ENCODE measurements around the gene DRAM2. TPM values are rescaled to one million over a fixed set of nuclear protein-coding genes. Genes with fewer than 3 reads are reported as not detected.

DRAM2 gene
- total and polyA plus RNA-seq, 9 of the 15 experiments (the other 6 are each of a cell fraction or from before 2014, with no cell fraction given): 29.0 to 161 (median 53.5) TPM

- intact Hi-C loops (cut with micrococcal nuclease) (no loop called here), in situ Hi-C loops (cut with MboI) (no loop called here)
- no peaks in the 10 kb centered on the region for H3K9me3 ChIP-seq (replicated peaks; ENCODE audit: control insufficient read depth, insufficient read depth, low read depth, low read length)
- no peaks in the 10 kb centered on the region for H3K4me1 ChIP-seq (replicated peaks in 1 of 2; ENCODE audit: control insufficient read depth in 2 of 2, insufficient read depth in 2 of 2, low read length in 2 of 2)
- H4K20me1 ChIP-seq (replicated peaks; ENCODE audit: control insufficient read depth, insufficient read depth, low read length): no peaks in the 10 kb centered on the region
- H3K79me2 ChIP-seq (ENCODE audit: control insufficient read depth, insufficient read depth, low read length): no peaks in the 10 kb centered on the region
- no peak overlapping the region for H3K4me2 ChIP-seq (ENCODE audit: insufficient read depth, low read length)
- no peaks in the 10 kb centered on the region for H3K9me1 ChIP-seq (ENCODE audit: control insufficient read depth, insufficient read depth, low read length)
- WGBS (ENCODE audit: insufficient coverage, low coverage, missing lambda C conversion rate): 94% methylated on average over 1 of the region's 1 CpG
- FAIRE-seq (no peak), DNase-seq (ENCODE audit: extremely low read depth in 1 of 4, low spot score in 3 of 4) (no peak), ATAC-seq (no peak)
- no peak overlapping the region for H3K27ac ChIP-seq (ENCODE audit: extremely low read depth, low read depth, low read length)
- no peak overlapping the region for H3K9ac ChIP-seq (ENCODE audit: insufficient read depth in 1 of 2, low read depth in 2 of 2, low read length in 2 of 2)
- no peak overlapping the region for H3K4me3 ChIP-seq
- ChIA-PET POLR2A (no interaction called here), CTCF (ENCODE audit: low intra/inter-chr PET ratio) (no interaction called here)
- H3K36me3 ChIP-seq (ENCODE audit: control insufficient read depth, insufficient read depth, low read length): 0 out of 3 replicates have a peak, but pooled peaks cover 3% of the 10 kb centered on the region
- no peak overlapping the region for H2AFZ ChIP-seq (ENCODE audit: low read depth, low read length)
- no peaks in the 10 kb centered on the region for H3K27me3 ChIP-seq (ENCODE audit: control insufficient read depth in 2 of 2, insufficient read depth in 2 of 2, low read length in 2 of 2)
- TF ChIP-seq ZNF830 (CRISPR knock-in tag; IDR thresholded peaks at IDR 0.05) (no peak), CBFB (CRISPR knock-in tag; IDR thresholded peaks at IDR 0.05) (no peak), THRA (IDR thresholded peaks at IDR 0.05) (no peak), CREB5 (CRISPR knock-in tag; IDR thresholded peaks at IDR 0.05) (no peak), SIN3B (IDR thresholded peaks at IDR 0.05; ENCODE audit: low read depth) (no peak), PRDM10 (IDR thresholded peaks at IDR 0.05; ENCODE audit: partially characterized antibody) (no peak), BMI1 (IDR thresholded peaks at IDR 0.05; ENCODE audit: low read length) (no peak), NR4A1 (CRISPR knock-in tag; IDR thresholded peaks at IDR 0.05) (no peak), NR4A1 (tag; IDR thresholded peaks at IDR 0.05) (no peak), RFX7 (CRISPR knock-in tag; IDR thresholded peaks at IDR 0.05) (no peak), RHOXF2B (CRISPR knock-in tag; conservative IDR thresholded peaks at IDR 0.05) (no peak), ZNF717 (CRISPR knock-in tag; IDR thresholded peaks at IDR 0.05) (no peak), SNAPC5 (CRISPR knock-in tag; IDR thresholded peaks at IDR 0.05) (no peak), ZHX1 (conservative IDR thresholded peaks at IDR 0.05; ENCODE audit: low read length) (no peak)
- no TSS peak for BruUV-seq (replicated peaks)
These were observed 29.5 kb downstream of the DRAM2 start for GRCh38 chr1:111110197-111110899.

All from K562 (cell line).